ENCODE measurements around the gene TSPAN32.

Gene TSPAN32

DNA sequence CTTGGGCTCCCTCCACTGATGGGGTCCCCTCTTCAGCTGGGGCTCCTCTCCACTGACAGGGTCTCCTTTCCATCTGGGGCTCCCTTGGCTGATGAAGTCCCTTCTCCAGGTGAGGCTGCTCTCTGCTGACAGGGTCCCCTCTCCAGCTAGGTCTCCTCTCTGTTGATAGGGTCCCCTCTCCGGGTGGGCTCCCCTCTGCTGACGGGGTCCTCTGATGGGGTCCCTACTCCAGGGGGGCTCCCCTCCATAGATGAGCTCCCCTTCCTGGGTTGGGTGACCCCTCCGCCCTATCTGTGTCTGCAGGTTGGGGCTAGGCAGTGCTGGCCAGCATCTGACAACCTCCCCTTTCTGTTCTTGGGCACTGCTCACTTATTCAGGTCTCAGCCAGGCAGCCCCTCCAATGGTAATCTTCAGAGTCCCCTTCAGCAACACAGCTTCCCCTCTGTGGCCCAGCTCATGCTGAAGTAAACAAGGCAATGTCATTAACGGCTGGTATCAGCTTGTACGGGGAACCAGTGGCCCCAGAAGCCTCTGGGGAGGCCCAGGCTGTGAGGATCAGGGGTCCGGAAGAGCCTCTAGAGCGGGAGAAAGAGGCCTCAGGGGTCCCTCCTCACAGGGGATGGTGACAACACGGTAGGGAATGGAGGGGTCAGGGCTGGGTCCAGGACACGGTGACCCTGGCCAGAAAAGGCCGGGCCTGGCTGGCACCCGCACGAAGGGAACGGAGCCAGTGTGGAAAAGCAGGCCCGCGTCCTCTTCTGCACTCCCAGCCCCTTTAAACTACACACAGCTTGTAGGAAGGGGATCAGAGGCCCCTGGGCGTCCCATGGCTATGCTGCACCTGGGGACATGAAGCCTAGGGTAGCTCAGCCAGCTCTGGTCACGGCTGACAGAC is 65.7 kb downstream of the TSPAN32 start:
- DNase-seq: no peak
